HEK293 (cell line): ENCODE data around the gene CILP.

ENCODE experiments used
- CTCF ChIA-PET: fragments of 350-600 bp; formaldehyde crosslinking; extraction: SDS; loops from one replicate; lab custom pipeline; 2021; ENCODE audit warnings: antibody characterized with exemption; lab: Yijun Ruan, JAX
- POLR2A ChIA-PET: fragments of 300-600 bp; formaldehyde crosslinking; extraction: SDS; loops from one replicate; lab custom pipeline; 2020; ENCODE audit warnings: antibody characterized with exemption, inconsistent platforms; lab: Yijun Ruan, JAX
- H3K27ac ChIP-seq: fragments of 200-500 bp; sonication (Bioruptor generic); 2 replicates; pipeline ENCODE4 v1.5.1; 2014; ENCODE audit warnings: low read depth, low read length, control low read depth, inconsistent platforms; ENCODE audit errors: extremely low read depth
- H3K36me3 ChIP-seq, 2 experiments: fragments of 200-500 bp in 1 of 2; sonication (Bioruptor generic) in 1 of 2; 1 replicate in 1 of 2; 2 replicates in 1 of 2; pipeline ENCODE4 v1.5.1; 2014 to 2017; ENCODE audit warnings: inconsistent platforms in 2 of 2, low read length in 2 of 2; ENCODE audit not compliant: control insufficient read depth in 2 of 2, insufficient read depth in 1 of 2
- H3K4me1 ChIP-seq: fragments of 200-500 bp; sonication (Bioruptor generic); 2 replicates; pipeline ENCODE4 v1.5.1; 2014; ENCODE audit warnings: mild to moderate bottlenecking, low read length, inconsistent platforms; ENCODE audit not compliant: control insufficient read depth, insufficient read depth
- H3K4me3 ChIP-seq: 2 replicates; pipeline ENCODE4 v1.5.1; 2011; ENCODE audit warnings: low read depth, mild to moderate bottlenecking, control low read depth, low read length, moderate library complexity
- H3K9me3 ChIP-seq: fragments of 200-500 bp; sonication (Bioruptor generic); 2 replicates; pipeline ENCODE4 v1.5.1; 2014; ENCODE audit warnings: low read depth, low read length, inconsistent platforms; ENCODE audit not compliant: control insufficient read depth, insufficient read depth
- MZF1 ChIP-seq: fragments of 450-650 bp; formaldehyde crosslinking; IDR thresholded peaks from 2 replicates; pipeline ENCODE4 v1.5.1; 2017; ENCODE audit warnings: missing biosample characterization, missing genetic modification characterization, borderline replicate concordance
- PRDM2 ChIP-seq: fragments of 450-650 bp; formaldehyde crosslinking; IDR thresholded peaks from 2 replicates; pipeline ENCODE4 v1.5.1; 2016; ENCODE audit warnings: missing biosample characterization, missing genetic modification characterization, borderline replicate concordance
- PRDM6 ChIP-seq: fragments of 450-650 bp; formaldehyde crosslinking; IDR thresholded peaks from 2 replicates; pipeline ENCODE4 v1.5.1; 2017; ENCODE audit warnings: missing biosample characterization, missing genetic modification characterization
- REPIN1 ChIP-seq: fragments of 450-650 bp; formaldehyde crosslinking; IDR thresholded peaks from 2 replicates; pipeline ENCODE4 v1.5.1; 2017; ENCODE audit warnings: missing biosample characterization, missing genetic modification characterization, low read depth
- SETDB1 ChIP-seq: IDR thresholded peaks from one replicate; pipeline ENCODE4 v1.6.1; 2017; ENCODE audit warnings: mild to moderate bottlenecking, low read length, moderate library complexity, mixed read lengths; ENCODE audit not compliant: insufficient read length
- ZBTB20 ChIP-seq: fragments of 450-650 bp; formaldehyde crosslinking; IDR thresholded peaks from 2 replicates; pipeline ENCODE4 v1.5.1; 2016; ENCODE audit warnings: missing biosample characterization, missing genetic modification characterization
- ZNF184 ChIP-seq: fragments of 450-650 bp; IDR thresholded peaks from 2 replicates; pipeline ENCODE4 v1.5.1; 2018; ENCODE audit warnings: missing biosample characterization, mild to moderate bottlenecking, missing genetic modification characterization
- ZNF266 ChIP-seq: fragments of 450-650 bp; formaldehyde crosslinking; IDR thresholded peaks from 2 replicates; pipeline ENCODE4 v1.5.1; 2016; ENCODE audit warnings: missing biosample characterization, missing genetic modification characterization, low read depth
- ZNF394 ChIP-seq: fragments of 450-650 bp; formaldehyde crosslinking; IDR thresholded peaks from 2 replicates; pipeline ENCODE4 v1.5.1; 2016; ENCODE audit warnings: missing biosample characterization, missing genetic modification characterization, mild to moderate bottlenecking, moderate library complexity, borderline replicate concordance
- ZNF510 ChIP-seq: fragments of 450-650 bp; formaldehyde crosslinking; IDR thresholded peaks from 2 replicates; pipeline ENCODE4 v1.5.1; 2018; ENCODE audit warnings: mild to moderate bottlenecking, missing genetic modification characterization, missing biosample characterization; ENCODE audit not compliant: insufficient replicate concordance
- ZNF513 ChIP-seq: fragments of 450-650 bp; IDR thresholded peaks from 2 replicates; pipeline ENCODE4 v1.5.1; 2018; ENCODE audit warnings: missing biosample characterization, missing genetic modification characterization
- ZNF639 ChIP-seq: fragments of 450-650 bp; formaldehyde crosslinking; IDR thresholded peaks from 2 replicates; pipeline ENCODE4 v1.5.1; 2016; ENCODE audit warnings: missing biosample characterization, missing genetic modification characterization

CILP gene

GRCh38 chr15:65180167-65180566, 31.1 kb downstream of the CILP start:
- Histone ChIP-seq H3K27ac (no peak overlapping the region), H3K9me3 (no peaks in the 10 kb centered on the region), H3K4me3 (no peak overlapping the region), H3K36me3 (peaks cover 24 to 42% of the 10 kb centered on the region in 2 experiments), H3K4me1 (no peaks in the 10 kb centered on the region)
- no peak for TF ChIP-seq PRDM2
- POLR2A ChIA-PET, result no interaction called here
- CTCF ChIA-PET, result interaction anchor here (0.6 kb wide), 1 partner anchor 149 kb away, joined by 3 read pairs; no protein-coding TSS in a partner anchor

GRCh38 chr15:65177901-65178300, 33.4 kb downstream of the CILP start:
- Histone ChIP-seq H3K4me1 (no peaks in the 10 kb centered on the region), H3K27ac (no peak overlapping the region), H3K4me3 (no peak overlapping the region), H3K9me3 (no peaks in the 10 kb centered on the region), H3K36me3 (peaks cover 24 to 55% of the 10 kb centered on the region in 2 experiments)
- ChIA-PET CTCF (no interaction called here), POLR2A (interaction anchor here (0.7 kb wide), 1 partner anchor 1092 kb away, joined by 4 read pairs; no protein-coding TSS in a partner anchor)
- no peak for TF ChIP-seq ZNF394 (tag by site-specific recombination)
- TF ChIP-seq ZNF510 (tag by site-specific recombination), result no peak
- no peak for TF ChIP-seq ZNF266 (tag by site-specific recombination)
- no peak for TF ChIP-seq ZBTB20 (tag by site-specific recombination)
- no peak for TF ChIP-seq MZF1 (tag by site-specific recombination)
- TF ChIP-seq ZNF184 (tag by site-specific recombination), result no peak
- TF ChIP-seq ZNF513 (tag by site-specific recombination), result no peak
- no peak for TF ChIP-seq ZNF639
- no peak for TF ChIP-seq SETDB1

GRCh38 chr15:65176056-65176455, 35.2 kb downstream of the CILP start:
- ChIA-PET POLR2A (no interaction called here), CTCF (no interaction called here)
- H3K36me3 ChIP-seq, result peaks cover 32 to 71% of the 10 kb centered on the region in 2 experiments

More at GRCh38 chr15:65176056-65176455, 35.2 kb downstream of the CILP start:
- no peak overlapping the region for H3K27ac ChIP-seq
- no peaks in the 10 kb centered on the region for H3K9me3 ChIP-seq
- no peak overlapping the region for H3K4me3 ChIP-seq
- H3K4me1 ChIP-seq, result no peaks in the 10 kb centered on the region
- TF ChIP-seq REPIN1 (tag by site-specific recombination) (no peak), PRDM6 (tag by site-specific recombination) (no peak)
- TF ChIP-seq, all 188 proteins: peak for 0
